IMR-90 (cell line): Measurements from ENCODE around the gene RASA1.

Experiments
- BHLHE40 ChIP-seq: fragments of 150-350 bp; IDR thresholded peaks from 2 replicates; pipeline ENCODE4 v1.6.1; 2016; ENCODE audit warnings: mild to moderate bottlenecking, low read depth, low read length
- CEBPB ChIP-seq: IDR thresholded peaks from 2 replicates; pipeline ENCODE4 v1.6.1; 2012; ENCODE audit warnings: low read depth, low read length, improper control_type of control experiment
- CHD1 ChIP-seq: IDR thresholded peaks from 2 replicates; pipeline ENCODE4 v1.6.1; 2012; ENCODE audit warnings: low read depth, low read length, improper control_type of control experiment
- CTCF ChIP-seq: conservative IDR thresholded peaks from 2 replicates; pipeline ENCODE4 v1.5.1; 2012; ENCODE audit warnings: mild to moderate bottlenecking, low read depth, low read length, improper control_type of control experiment
- FOS ChIP-seq: fragments of 150-350 bp; IDR thresholded peaks from 2 replicates; pipeline ENCODE4 v1.6.1; 2016; ENCODE audit warnings: low read depth, low read length
- MAFK ChIP-seq: IDR thresholded peaks from 2 replicates; pipeline ENCODE4 v1.6.1; 2012; ENCODE audit warnings: low read depth, low read length, improper control_type of control experiment
- MAZ ChIP-seq: IDR thresholded peaks from 2 replicates; pipeline ENCODE4 v1.6.1; 2012; ENCODE audit warnings: low read depth, mild to moderate bottlenecking, low read length, improper control_type of control experiment, moderate library complexity, borderline replicate concordance
- NFE2L2 ChIP-seq: fragments of 150-350 bp; IDR thresholded peaks from 2 replicates; pipeline ENCODE4 v1.6.1; 2016; ENCODE audit warnings: low read depth, mild to moderate bottlenecking, low read length
- POLR2A ChIP-seq: IDR thresholded peaks from 2 replicates; pipeline ENCODE4 v1.6.1; 2012; ENCODE audit warnings: mild to moderate bottlenecking, low read depth, low read length
- RAD21 ChIP-seq: IDR thresholded peaks from 2 replicates; pipeline ENCODE4 v1.6.1; 2012; ENCODE audit warnings: low read length, improper control_type of control experiment
- RCOR1 ChIP-seq: IDR thresholded peaks from 2 replicates; pipeline ENCODE4 v1.6.1; 2012; ENCODE audit warnings: mild to moderate bottlenecking, low read length, improper control_type of control experiment; ENCODE audit not compliant: insufficient replicate concordance
- RFX5 ChIP-seq: IDR thresholded peaks from 2 replicates; pipeline ENCODE4 v1.8.0; 2012; ENCODE audit warnings: low read depth, mild to moderate bottlenecking, low read length, moderate library complexity
- SMC3 ChIP-seq: fragments of 150-350 bp; IDR thresholded peaks from 2 replicates; pipeline ENCODE4 v1.6.1; 2016; ENCODE audit warnings: low read depth, mild to moderate bottlenecking, antibody characterized with exemption, low read length, moderate library complexity
- USF2 ChIP-seq: fragments of 150-350 bp; IDR thresholded peaks from 2 replicates; pipeline ENCODE4 v1.6.1; 2017; ENCODE audit warnings: mild to moderate bottlenecking, antibody characterized with exemption, low read length, low read depth

GRCh38 chr5:87276655-87277054 is 9.0 kb downstream of the RASA1 start:
- TF ChIP-seq MAFK = no peak
- TF ChIP-seq BHLHE40 = no peak
- no peak for TF ChIP-seq CTCF
- TF ChIP-seq RCOR1 = no peak
- no peak for TF ChIP-seq CEBPB
- no peak for TF ChIP-seq POLR2A
- no peak for TF ChIP-seq SMC3
- no peak for TF ChIP-seq RAD21
- TF ChIP-seq RFX5 = no peak
- no peak for TF ChIP-seq NFE2L2
- no peak for TF ChIP-seq USF2
- no peak for TF ChIP-seq MAZ
- TF ChIP-seq CHD1 = no peak
- TF ChIP-seq FOS = no peak
